HuH-7 (cell line): ENCODE results near the gene TNS3.
A peak's percentile ranks its signal among the peaks of the same experiment; 100 is the strongest.
"Not testable (repeated sequence)": the region's sequence is repeated elsewhere in the genome, so short reads cannot be mapped to it uniquely, and the experiment has no call there.

Experiments
- DNase-seq: peaks from one replicate; pipeline ENCODE4 v3.0.0; 2011; ENCODE audit warnings: low spot score

Gene TNS3

DNA sequence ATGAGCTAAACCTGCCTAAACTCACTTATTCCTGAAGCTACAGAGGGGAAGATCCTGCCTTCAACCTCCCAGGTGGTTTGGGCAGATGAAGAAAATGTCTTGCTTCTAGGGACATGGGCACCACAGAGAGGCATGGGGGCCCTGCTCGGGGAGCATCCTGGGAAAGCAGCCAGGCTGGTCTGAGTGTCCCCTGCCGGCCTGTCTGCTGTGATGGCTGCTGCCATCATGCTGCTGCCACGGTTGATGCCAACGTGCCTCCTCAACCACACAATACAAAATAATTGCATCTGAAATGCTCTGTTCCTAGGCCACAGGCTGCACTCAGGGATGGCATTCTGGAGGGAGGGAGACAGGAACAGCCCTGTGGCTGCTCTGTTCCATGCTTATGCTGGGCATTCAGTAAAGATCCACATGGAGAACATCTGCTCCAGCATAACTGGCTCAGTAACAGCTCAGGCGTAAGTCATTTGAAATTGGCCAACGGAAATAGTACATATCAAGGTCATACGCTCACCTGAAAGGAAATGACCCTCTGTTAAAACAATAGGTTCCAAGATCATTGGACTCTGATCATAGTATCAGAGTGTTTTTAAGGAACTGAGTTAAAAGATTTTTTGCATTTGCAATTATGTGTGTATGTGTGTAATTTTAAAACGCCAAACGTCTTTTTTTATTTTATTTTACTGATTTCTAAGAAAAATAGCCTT lies 299.0 kb downstream of the TNS3 start:
- no peak for DNase-seq

DNA sequence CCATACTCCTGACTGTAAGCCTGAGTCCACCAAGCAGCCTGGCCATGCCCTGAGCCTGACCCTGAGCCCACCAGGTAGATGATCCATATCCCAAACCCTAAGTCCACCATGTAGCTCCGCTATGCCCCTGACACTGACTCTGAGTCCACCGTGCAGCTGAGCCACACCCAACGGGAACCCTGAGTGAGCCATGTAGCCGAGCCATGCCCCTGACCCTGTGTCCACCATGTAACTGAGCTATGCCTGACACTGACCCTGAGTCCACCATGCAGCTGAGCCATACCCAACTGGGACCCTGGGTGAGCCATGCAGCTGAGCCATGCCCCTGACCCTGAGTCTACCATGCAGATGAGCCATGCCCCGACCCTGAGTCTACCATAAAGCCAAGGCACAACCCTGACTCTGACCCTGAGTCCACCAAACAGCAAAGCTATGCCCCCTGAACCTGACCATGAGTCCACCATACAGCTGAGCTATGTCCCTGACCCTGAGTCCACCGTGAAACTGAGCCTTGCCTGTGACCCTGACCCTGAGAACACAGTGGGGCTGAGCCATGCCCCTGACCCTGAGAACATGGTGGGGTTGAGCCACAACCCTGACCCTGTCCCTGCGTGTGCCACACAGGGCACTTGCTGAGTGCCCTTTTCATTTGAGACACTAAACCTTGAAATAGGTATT lies 299.8 kb downstream of the TNS3 start:
- DNase-seq, result no peak

GRCh38 chr7:47281161-47281560 lies 300.8 kb downstream of the TNS3 start:
- DNase-seq, result no peak

GRCh38 chr7:47280114-47280513 lies 301.8 kb downstream of the TNS3 start:
- no peak for DNase-seq

DNA sequence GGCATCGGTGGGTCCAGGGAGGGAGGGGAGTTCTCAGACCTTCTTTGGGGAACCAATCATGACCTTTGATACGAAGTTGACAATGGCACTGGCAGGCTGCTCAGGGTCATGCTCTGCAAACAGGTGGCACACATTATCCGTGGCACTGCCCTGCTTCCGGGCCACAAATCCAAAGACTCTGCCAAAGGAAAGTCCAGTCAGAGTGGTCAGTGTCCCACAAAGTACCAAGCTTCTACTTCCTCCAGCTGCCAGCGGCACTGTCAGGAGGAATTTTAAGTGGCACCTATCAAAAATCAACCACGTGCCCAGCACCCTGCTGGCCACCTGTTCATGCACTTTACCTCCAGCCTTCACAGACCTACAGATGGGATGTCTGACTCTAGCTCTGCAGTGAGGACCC lies 303.9 kb downstream of the TNS3 start:
- no peak for DNase-seq

GRCh38 chr7:47277321-47277781 lies 304.6 kb downstream of the TNS3 start:
- DNase-seq, result no peak

- DNase-seq, result no peak
Observed at GRCh38 chr7:47273974-47274766, 307.7 kb downstream of the TNS3 start.

DNA sequence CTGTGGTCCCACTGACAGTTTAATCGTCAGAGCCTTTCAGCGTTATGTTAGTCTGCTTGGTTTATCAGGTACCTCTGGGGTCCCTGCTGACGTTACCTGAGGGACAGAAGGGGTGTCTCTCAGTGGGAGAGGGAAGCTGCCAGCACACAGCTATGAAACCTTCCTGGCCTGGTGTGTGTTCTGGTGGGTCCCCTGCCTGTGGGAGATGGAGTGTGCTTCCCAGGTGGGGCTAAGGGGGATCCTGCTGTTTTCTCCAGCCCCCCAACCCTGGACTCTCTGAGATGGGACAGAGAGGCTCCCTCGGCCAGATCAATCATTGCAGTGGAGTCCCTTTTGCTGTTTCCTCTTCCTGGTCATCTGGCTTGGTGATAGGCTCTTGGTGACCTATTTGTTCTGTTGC lies 308.8 kb downstream of the TNS3 start:
- DNase-seq, result no peak

GRCh38 chr7:47271749-47272148 lies 310.2 kb downstream of the TNS3 start:
- no peak for DNase-seq

GRCh38 chr7:47268851-47269836 lies 312.8 kb downstream of the TNS3 start:
- DNase-seq, result no peak

GRCh38 chr7:47267346-47267745 lies 314.6 kb downstream of the TNS3 start:
- DNase-seq, result no peak

GRCh38 chr7:47266799-47267198 lies 315.1 kb downstream of the TNS3 start:
- DNase-seq, result peak; percentile 59

- DNase-seq, result peak; percentile 82
Observed at GRCh38 chr7:47266131-47266706, 315.7 kb downstream of the TNS3 start.

DNA sequence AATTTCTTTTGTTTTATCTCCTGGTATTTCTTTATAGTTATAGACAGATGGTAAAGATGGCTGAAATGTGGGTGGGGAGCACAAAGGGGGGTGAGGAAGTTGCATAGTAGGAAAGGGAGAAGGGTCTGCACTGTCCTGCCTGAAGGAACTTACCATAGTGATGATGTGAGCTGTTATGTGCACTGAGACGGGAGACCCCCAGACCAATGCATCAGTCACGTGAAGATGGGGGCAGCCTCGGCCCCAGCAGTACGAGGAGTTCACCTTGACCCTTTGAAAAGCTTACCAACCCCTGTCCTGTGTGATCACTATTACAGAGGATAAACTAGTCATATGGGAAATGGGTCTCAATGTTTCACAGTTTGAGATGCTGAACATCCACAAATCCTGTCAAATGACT lies 316.3 kb downstream of the TNS3 start:
- no peak for DNase-seq

DNA sequence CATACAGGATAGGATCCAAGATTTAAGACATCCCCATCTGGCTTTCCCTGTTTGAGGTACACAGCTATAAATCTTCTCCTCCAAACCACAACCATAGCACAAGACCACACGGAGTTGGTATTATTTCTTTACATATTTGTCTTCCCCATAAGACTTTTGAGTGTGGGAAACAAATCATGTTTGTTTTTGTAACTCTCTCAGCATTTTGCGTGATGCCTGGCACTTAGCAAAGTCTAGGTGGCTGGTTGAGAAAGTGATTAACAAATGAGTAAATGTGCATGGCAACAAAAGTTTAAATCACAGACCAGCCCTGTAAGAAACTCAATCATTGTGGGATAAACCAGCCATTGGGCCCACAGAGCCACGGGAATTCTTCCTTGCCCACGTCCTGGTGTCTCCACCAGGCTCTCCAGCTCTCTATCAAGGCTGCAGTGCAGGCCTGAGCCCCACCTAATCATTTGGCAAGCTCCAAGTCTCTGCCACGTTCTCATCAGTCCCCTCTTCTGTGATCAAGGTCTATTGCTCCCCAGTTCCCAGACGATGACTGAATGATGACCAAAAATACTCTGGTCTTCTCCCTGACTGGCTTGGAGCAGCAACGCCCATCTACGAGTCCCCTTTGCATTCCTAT lies 317.8 kb downstream of the TNS3 start:
- DNase-seq, result no peak

GRCh38 chr7:47262881-47263280 lies 319.0 kb downstream of the TNS3 start:
- no peak for DNase-seq

- DNase-seq, result not testable (repeated sequence)
Observed at GRCh38 chr7:47262160-47262559, 319.8 kb downstream of the TNS3 start.

- no peak for DNase-seq
Observed at GRCh38 chr7:47260270-47260669, 321.6 kb downstream of the TNS3 start.

DNA sequence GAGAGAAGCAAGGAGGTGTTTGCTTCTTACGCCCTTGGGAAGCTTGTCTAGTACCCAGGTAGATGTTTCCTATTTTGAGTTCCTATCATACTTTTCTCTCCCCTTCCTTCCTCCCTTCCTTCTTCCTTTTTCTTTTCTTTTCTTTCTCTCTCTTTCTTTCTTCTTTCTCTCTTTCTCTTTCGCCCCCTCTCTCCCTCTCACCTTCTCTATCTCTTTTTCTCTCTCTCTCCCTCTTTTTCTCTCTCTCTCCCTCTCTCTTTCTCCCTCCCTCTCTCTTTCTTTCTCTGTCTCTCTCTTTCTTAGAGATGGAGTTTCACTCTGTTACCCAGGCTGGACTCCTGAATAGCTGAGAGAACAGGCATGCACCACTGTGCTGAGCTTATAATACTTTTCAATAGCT lies 322.2 kb downstream of the TNS3 start:
- no peak for DNase-seq

DNA sequence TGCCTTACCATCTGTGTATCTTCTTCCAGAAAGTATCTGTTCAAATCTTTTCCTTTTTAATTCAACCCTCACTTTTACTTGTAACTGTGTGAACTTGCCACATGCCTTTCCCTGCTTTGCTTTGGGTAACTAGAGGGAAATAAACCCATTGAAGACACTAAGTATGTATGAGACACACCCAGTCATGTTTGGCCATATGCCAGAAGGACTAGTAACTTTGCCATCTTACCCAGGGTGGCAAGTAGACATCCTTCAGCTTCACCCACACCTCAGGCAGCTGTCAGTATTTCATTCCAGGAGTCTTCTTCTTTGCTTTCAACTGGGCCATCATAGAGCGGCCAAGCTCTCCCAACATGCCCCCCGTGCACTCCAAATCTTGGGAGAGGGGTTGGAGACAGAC lies 323.1 kb downstream of the TNS3 start:
- DNase-seq, result no peak

DNA sequence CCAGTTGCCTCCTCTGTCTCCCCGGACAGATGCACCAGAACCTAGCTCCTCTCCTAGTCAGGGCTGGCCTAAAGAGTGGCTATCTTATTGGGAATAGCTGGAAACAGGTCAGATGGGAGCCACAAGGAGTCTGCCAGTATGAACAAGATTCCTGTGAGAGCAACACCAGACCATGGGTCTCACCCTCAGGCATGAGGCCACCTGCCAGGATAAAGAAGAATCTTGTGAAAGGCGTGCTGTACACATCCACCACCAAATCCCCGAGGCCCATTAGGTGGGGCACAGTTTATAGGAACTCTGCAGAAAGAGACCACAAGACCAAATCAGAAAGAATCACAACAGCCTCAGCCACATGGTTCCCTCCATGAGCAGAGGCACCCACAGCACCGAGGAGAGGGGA lies 325.9 kb downstream of the TNS3 start:
- DNase-seq, result no peak
